GM23248 (cell line): Measurements from ENCODE around the gene EAPP.

Experiments
- EZH2 ChIP-seq: fragments of 200-600 bp; sonication (generic); IDR thresholded peaks from 2 replicates; pipeline ENCODE4 v1.6.1; 2018; ENCODE audit warnings: antibody characterized with exemption, mild to moderate bottlenecking; ENCODE audit not compliant: insufficient read depth, poor library complexity, severe bottlenecking
- EZH2phosphoT487 ChIP-seq: fragments of 200-600 bp; sonication (generic); IDR thresholded peaks from 2 replicates; pipeline ENCODE4 v1.6.1; 2018; ENCODE audit warnings: antibody characterized with exemption, moderate library complexity, mild to moderate bottlenecking, low read depth; ENCODE audit not compliant: insufficient read depth

DNA sequence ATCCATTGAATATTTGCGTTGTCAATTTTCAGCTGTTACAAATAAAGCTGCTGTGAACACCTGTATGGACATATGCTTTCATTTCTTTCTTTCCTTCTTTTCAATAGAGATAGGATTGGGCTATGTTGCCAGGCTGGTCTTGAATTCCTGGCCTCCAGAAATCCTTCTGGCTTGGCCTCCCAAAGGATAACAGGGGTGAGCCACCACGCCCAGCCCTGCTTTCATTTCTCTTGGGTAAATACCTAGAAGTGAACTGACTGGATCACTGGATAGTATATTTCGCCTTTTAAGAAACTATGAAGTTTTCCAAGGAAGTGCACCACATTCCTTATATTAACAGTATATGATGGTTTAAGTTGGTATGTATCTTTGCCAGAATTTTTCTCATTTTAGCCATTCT, 32.3 kb upstream of the EAPP start:
- no peak for TF ChIP-seq EZH2
- TF ChIP-seq EZH2phosphoT487: no peak
